ENCODE measurements around the gene NDUFC1. TPM values are rescaled to one million over a fixed set of nuclear protein-coding genes. Genes with fewer than 3 reads are reported as not detected.

Gene NDUFC1
- polyA plus RNA-seq, 1 donor (not counting 4 experiments of a cell fraction or from before 2014, with no cell fraction given), result 52.1 TPM

- peak overlapping the region; percentile 81 for H3K27ac ChIP-seq (ENCODE audit: control insufficient read depth, insufficient read depth, low read length)
- no peaks in the 10 kb centered on the region for H4K20me1 ChIP-seq (ENCODE audit: control insufficient read depth, extremely low read depth, insufficient read depth, low read length)
- peak overlapping the region; percentile 93 for H3K9ac ChIP-seq (ENCODE audit: control insufficient read depth, extremely low read depth, insufficient read depth, low read length)
- TF ChIP-seq CTCF (optimal IDR thresholded peaks at IDR 0.05 in 1 of 3, IDR thresholded peaks at IDR 0.05 in 1 of 3, conservative IDR thresholded peaks at IDR 0.05 in 1 of 3; ENCODE audit: extremely low read depth in 1 of 3, insufficient read depth in 2 of 3, low read length in 3 of 3) (peak; percentile 84 to 97 (median 93)), EZH2 (IDR thresholded peaks at IDR 0.05; ENCODE audit: low read length) (no peak)
- peak overlapping the region; percentile 91 for H3K4me2 ChIP-seq (ENCODE audit: control insufficient read depth, extremely low read depth, insufficient read depth, low read depth, low read length)
- no peaks in the 10 kb centered on the region for H3K27me3 ChIP-seq (ENCODE audit: control insufficient read depth, extremely low read depth, insufficient read depth, low read length)
- dilution Hi-C loops (cut with MboI; ENCODE audit: extremely low pct_ligation_motif_present, low sequenced_read_pairs), result no loop called here
- H3K36me3 ChIP-seq (ENCODE audit: control insufficient read depth in 2 of 2, extremely low read depth in 1 of 2, insufficient read depth in 2 of 2, low read length in 2 of 2), result peaks cover 0 to 4% of the 10 kb centered on the region in 2 experiments
- DNase-seq (ENCODE audit: low read depth, low spot score) (peak; percentile 54), FAIRE-seq (peak; percentile 32)
- H3K4me1 ChIP-seq (ENCODE audit: control insufficient read depth, extremely low read depth, insufficient read depth, low read length), result peaks cover 31% of the 10 kb centered on the region
- no peaks in the 10 kb centered on the region for H3K9me1 ChIP-seq (ENCODE audit: control insufficient read depth, extremely low read depth, insufficient read depth, low read length)
- H2AFZ ChIP-seq (ENCODE audit: control insufficient read depth, low read length), result peak overlapping the region; percentile 95
- H3K79me2 ChIP-seq (ENCODE audit: control insufficient read depth, insufficient read depth, low read length), result peaks cover 4% of the 10 kb centered on the region
- H3K9me3 ChIP-seq (ENCODE audit: control insufficient read depth, low read depth, low read length), result no peaks in the 10 kb centered on the region
- peak overlapping the region; percentile 55 to 80 (median 73) for H3K4me3 ChIP-seq (ENCODE audit: control insufficient read depth in 2 of 3, extremely low read depth in 1 of 3, insufficient read depth in 2 of 3, low read depth in 1 of 3, low read length in 3 of 3)
These were observed 6.9 kb downstream of the NDUFC1 start for GRCh38 chr4:139295206-139295941.

DNA sequence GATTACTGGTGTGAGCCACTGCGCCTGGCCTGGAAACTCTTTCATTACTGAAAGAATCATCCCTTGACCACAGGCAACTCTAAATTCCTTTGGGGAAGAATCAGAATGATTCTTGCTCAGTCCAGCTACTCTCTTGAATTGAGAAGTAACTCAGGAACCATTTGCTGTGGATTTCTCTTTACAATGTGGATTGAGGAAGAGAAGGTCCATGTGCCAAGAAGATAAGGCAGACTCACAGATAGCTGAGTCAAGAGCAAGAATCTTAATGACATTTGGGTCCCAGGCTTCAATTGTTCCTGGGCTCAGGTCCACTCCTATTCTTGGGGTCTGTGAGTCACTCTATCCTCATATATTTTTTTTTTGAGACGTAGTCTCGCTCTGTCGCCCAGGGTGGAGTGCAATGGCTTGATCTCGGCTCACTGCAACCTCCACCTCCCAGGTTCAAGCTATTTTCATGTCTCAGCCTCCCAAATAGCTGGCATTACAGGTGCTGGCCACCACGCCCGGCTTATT is 16.0 kb downstream of the NDUFC1 start:
- no peak for FAIRE-seq
- dilution Hi-C loops (cut with MboI; ENCODE audit: extremely low pct_ligation_motif_present, low sequenced_read_pairs), result no loop called here

More for the DNA sequence above, 16.0 kb downstream of the NDUFC1 start:
- TF ChIP-seq EZH2 (IDR thresholded peaks at IDR 0.05; ENCODE audit: low read length) (no peak), CTCF (optimal IDR thresholded peaks at IDR 0.05 in 1 of 3, IDR thresholded peaks at IDR 0.05 in 1 of 3, conservative IDR thresholded peaks at IDR 0.05 in 1 of 3; ENCODE audit: extremely low read depth in 1 of 3, insufficient read depth in 2 of 3, low read length in 3 of 3) (no peak)
- H3K4me1 ChIP-seq (ENCODE audit: control insufficient read depth, extremely low read depth, insufficient read depth, low read length), result no peaks in the 10 kb centered on the region
- no peak overlapping the region for H2AFZ ChIP-seq (ENCODE audit: control insufficient read depth, low read length)
- H3K9me1 ChIP-seq (ENCODE audit: control insufficient read depth, extremely low read depth, insufficient read depth, low read length), result no peaks in the 10 kb centered on the region
- no peaks in the 10 kb centered on the region for H3K9me3 ChIP-seq (ENCODE audit: control insufficient read depth, low read depth, low read length)
- H3K27me3 ChIP-seq (ENCODE audit: control insufficient read depth, extremely low read depth, insufficient read depth, low read length), result no peaks in the 10 kb centered on the region
- H3K4me3 ChIP-seq (ENCODE audit: control insufficient read depth in 2 of 3, extremely low read depth in 1 of 3, insufficient read depth in 2 of 3, low read depth in 1 of 3, low read length in 3 of 3), result no peak overlapping the region
- no peaks in the 10 kb centered on the region for H3K79me2 ChIP-seq (ENCODE audit: control insufficient read depth, insufficient read depth, low read length)
- H3K4me2 ChIP-seq (ENCODE audit: control insufficient read depth, extremely low read depth, insufficient read depth, low read depth, low read length), result no peak overlapping the region
- H3K27ac ChIP-seq (ENCODE audit: control insufficient read depth, insufficient read depth, low read length), result no peak overlapping the region
- H3K36me3 ChIP-seq (ENCODE audit: control insufficient read depth in 2 of 2, extremely low read depth in 1 of 2, insufficient read depth in 2 of 2, low read length in 2 of 2), result no peaks in the 10 kb centered on the region
- no peak for DNase-seq (ENCODE audit: low read depth, low spot score)
- H4K20me1 ChIP-seq (ENCODE audit: control insufficient read depth, extremely low read depth, insufficient read depth, low read length), result no peaks in the 10 kb centered on the region
- no peak overlapping the region for H3K9ac ChIP-seq (ENCODE audit: control insufficient read depth, extremely low read depth, insufficient read depth, low read length)

Measured in keratinocyte (primary cell).